Ishikawa (cell line): Measurements from ENCODE around the gene MYZAP.

ENCODE experiments used
- EGR1 ChIP-seq: IDR thresholded peaks from 2 replicates; pipeline ENCODE4 v1.6.1; 2012
- EP300 ChIP-seq: IDR thresholded peaks from 2 replicates; pipeline ENCODE4 v1.6.1; 2012; ENCODE audit warnings: borderline replicate concordance
- MAX ChIP-seq: IDR thresholded peaks from 2 replicates; pipeline ENCODE4 v1.6.1; 2012
- RAD21 ChIP-seq: IDR thresholded peaks from 2 replicates; pipeline ENCODE4 v1.6.1; 2012; ENCODE audit warnings: low read depth
- TAF1 ChIP-seq: IDR thresholded peaks from 2 replicates; pipeline ENCODE4 v1.6.1; 2012; ENCODE audit warnings: low read depth, mild to moderate bottlenecking
- TCF12 ChIP-seq: IDR thresholded peaks from 2 replicates; pipeline ENCODE4 v1.6.1; 2012; ENCODE audit warnings: low read depth
- TF ChIP-seq, protein P1 (sequence below): IDR thresholded peaks from 2 replicates; pipeline ENCODE4 v1.6.1; 2012; ENCODE audit warnings: low read depth, mild to moderate bottlenecking

GRCh38 chr15:57594479-57594878, 2.8 kb downstream of the MYZAP start:
- TF ChIP-seq MAX (no peak), EGR1 (no peak), EP300 (no peak), RAD21 (no peak), TCF12 (no peak), TAF1 (no peak)
- TF ChIP-seq, protein P1, sequence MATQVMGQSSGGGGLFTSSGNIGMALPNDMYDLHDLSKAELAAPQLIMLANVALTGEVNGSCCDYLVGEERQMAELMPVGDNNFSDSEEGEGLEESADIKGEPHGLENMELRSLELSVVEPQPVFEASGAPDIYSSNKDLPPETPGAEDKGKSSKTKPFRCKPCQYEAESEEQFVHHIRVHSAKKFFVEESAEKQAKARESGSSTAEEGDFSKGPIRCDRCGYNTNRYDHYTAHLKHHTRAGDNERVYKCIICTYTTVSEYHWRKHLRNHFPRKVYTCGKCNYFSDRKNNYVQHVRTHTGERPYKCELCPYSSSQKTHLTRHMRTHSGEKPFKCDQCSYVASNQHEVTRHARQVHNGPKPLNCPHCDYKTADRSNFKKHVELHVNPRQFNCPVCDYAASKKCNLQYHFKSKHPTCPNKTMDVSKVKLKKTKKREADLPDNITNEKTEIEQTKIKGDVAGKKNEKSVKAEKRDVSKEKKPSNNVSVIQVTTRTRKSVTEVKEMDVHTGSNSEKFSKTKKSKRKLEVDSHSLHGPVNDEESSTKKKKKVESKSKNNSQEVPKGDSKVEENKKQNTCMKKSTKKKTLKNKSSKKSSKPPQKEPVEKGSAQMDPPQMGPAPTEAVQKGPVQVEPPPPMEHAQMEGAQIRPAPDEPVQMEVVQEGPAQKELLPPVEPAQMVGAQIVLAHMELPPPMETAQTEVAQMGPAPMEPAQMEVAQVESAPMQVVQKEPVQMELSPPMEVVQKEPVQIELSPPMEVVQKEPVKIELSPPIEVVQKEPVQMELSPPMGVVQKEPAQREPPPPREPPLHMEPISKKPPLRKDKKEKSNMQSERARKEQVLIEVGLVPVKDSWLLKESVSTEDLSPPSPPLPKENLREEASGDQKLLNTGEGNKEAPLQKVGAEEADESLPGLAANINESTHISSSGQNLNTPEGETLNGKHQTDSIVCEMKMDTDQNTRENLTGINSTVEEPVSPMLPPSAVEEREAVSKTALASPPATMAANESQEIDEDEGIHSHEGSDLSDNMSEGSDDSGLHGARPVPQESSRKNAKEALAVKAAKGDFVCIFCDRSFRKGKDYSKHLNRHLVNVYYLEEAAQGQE, result no peak
